CMK (cell line): ENCODE results near the gene FAF1.

Experiments used
- DNase-seq: peaks from one replicate; pipeline ENCODE4 v3.0.0-alpha.2; 2010; ENCODE audit warnings: low read depth

FAF1 gene

DNA sequence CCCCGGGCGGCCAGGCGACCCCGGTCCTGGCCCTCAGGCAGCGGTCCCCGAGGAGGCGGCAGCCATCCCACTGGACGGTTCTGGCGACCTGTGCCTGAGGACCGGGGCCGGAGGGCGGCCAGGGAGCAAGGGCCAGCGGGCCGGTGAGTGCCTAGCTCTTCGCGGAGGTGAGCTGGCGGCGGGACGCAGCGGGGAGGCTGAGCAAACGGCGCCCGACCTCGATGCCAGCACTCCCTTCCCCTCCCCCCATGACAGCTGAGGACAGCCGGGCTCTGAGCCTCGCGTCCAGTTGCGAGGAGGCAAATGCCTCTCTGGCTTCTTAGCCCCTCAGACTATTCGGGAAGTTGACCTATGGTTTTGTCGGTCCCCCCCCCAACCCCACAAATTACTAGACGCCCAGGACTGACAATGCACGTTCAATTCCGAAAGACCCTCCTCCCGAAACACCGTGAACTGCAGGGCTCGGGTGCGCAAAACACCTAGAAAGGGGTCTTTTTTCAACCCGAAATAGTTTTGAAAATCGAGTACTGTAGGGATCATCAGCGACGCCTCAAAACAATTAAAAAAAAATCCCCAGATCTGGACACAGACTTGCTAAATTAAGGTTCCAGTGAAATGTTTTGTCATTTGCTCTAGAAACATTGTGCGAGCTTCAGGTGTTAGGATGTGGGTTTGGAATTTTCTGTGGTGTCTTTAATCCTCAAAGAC is 18.2 kb upstream of the FAF1 start:
- no peak for DNase-seq

DNA sequence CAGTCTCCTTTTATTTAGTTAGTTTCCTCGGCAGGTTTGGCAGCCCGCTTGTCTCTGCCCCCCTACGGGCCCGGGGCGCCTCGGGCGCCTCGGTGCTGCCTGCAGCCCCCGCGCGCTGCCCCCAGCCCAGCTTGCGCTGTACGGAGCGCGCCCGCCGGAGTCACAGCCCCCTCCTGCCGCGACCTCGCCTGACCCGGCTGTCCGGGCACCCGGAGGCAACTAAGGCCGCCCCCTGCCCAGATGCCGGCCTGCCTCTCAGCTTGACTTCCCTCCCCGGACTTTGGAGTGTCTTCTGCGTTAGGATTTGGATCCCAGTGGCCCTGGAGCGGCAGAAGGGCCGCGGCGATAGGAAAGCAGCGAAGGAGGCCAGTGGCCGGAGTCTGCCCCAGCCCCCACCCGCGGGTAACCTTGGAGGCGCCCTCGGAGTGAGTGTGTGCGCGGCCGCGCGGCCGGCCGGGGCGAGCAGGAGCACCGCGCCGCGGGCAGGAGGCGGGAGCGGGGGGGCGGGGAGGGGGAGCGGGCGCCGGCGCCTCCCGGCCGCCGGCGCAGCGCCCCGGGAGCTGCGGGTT is 17.6 kb upstream of the FAF1 start:
- DNase-seq = no peak

DNA sequence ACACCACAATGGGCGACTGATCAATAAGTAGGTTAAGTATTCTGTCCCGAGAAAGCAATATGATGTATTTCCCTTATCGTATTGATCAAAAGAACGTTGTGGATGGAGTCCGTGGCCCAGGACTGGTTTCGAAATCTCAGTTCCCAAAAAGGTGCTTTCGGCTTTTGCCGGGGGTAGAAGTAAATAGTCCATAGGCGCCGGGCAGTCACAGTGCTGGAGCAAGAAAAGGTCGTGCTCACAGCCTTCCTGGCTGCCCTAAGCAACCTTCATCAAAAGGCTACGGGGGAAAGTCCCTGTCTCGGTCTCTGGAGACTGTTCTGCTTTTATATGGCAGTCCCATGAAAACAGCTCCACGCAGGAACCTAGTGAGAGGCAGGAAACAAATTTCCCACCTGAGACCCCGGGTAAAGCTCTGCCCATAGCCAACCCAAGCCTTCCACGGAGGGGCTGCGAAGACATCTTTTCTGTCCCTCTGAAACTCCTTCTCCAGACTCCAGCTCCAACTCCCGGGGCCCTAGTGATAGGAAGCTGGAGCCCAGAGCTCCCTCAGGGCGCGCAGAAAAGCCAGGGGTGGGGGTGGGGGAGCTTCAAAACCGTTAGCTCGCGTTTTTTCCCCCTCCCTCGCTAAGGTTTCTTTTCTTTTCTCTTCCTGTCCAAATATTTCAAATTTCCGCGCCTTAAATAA is 17.0 kb upstream of the FAF1 start:
- no peak for DNase-seq

DNA sequence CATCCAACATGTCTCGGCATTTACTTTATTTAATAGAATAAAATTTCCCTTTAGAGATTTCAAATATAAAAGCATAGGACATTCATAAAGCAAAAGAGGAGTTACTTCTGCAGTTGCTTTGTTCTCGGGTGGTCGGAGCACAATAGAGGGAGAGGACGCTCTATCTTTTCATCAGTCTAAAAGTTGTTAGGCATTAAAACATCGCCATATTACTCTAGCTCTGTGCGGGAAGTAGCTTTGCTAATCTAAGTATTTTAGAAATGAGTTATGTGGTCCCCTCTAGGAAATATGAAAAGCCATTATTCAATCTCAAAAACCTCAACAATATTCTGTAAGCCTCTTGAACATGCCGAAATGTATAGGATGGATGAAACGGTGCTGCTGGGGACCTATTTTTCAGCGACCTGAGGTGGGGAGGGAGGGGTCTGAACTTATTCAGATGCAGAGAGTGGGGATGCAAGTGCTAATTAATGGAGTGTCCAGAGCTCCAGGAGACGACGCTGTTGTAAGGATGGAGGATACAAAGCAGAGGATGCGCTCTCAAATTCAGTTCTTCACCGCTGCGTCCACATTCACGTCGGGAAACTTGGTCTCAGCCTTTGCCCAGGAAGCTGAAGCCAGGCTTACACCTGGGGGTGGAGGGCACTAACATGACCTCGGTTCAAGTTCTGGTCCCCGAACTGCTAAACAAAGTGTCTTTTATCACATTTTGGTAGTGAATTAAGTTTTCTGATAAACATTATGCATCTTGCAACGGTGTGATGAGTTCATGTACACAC is 16.2 kb upstream of the FAF1 start:
- no peak for DNase-seq

DNA sequence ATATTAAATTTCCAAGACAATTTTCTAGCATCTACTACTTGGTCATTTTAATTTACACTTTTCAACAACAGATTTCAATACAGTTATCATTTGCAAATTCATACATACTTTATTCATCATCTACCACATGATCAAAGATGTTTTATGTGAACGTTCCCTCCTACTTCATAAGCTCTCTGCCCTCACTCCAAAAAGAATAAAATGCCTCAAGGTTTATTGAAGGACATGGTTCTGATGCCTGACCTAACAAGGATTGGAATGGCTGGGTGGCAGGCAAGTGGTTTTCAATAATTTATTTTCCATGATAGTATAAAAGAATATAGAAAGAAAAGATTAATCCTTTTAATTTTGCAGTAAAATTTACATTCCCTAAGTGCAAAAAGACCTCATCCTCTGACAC is 15.4 kb upstream of the FAF1 start:
- DNase-seq = no peak

DNA sequence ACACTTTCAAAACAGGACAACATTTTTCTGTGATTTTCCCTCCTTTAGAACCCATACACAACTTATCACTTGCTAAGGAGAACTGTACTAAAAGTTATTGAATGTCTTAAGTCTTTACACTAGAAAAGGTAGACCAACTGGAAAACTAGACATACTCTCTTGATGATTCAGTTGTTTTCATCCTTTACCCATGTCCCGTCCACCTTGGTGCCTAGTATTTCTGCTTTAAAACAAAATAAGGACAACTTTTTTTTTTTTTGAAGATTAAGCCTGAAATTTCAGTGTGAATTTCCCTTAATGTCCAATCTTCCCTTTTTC is 14.5 kb upstream of the FAF1 start:
- no peak for DNase-seq

DNA sequence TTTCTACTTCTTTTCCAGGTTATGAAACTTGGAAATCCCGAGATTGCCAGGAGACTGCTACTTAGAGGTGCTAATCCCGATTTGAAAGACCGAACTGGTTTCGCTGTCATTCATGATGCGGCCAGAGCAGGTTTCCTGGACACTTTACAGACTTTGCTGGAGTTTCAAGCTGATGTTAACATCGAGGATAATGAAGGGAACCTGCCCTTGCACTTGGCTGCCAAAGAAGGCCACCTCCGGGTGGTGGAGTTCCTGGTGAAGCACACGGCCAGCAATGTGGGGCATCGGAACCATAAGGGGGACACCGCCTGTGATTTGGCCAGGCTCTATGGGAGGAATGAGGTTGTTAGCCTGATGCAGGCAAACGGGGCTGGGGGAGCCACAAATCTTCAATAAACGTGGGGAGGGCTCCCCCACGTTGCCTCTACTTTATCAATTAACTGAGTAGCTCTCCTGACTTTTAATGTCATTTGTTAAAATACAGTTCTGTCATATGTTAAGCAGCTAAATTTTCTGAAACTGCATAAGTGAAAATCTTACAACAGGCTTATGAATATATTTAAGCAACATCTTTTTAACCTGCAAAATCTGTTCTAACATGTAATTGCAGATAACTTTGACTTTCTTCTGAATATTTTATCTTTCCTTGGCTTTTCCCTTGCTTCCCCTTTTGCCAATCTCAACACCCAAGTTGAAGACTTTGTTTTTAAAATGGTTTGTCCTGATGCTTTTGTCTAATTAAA is 14.0 kb upstream of the FAF1 start:
- no peak for DNase-seq

DNA sequence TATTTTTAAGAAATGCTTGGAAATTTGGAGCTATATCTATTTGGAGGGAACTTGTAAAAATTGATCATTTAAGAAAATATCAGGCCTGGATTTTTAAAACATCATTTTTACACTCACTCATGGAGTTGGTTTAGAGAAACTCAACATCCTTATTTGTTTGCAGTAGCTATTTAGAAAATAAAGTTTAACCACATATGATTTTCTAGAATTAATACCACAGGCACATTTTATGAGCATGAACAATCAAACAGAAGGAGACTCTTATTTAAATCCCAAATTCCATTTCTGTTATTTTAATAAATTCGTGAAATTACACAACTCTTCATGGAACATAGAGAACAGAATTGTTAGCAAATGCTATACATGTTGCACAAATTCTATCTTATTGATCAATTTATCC is 13.2 kb upstream of the FAF1 start:
- DNase-seq = no peak

DNA sequence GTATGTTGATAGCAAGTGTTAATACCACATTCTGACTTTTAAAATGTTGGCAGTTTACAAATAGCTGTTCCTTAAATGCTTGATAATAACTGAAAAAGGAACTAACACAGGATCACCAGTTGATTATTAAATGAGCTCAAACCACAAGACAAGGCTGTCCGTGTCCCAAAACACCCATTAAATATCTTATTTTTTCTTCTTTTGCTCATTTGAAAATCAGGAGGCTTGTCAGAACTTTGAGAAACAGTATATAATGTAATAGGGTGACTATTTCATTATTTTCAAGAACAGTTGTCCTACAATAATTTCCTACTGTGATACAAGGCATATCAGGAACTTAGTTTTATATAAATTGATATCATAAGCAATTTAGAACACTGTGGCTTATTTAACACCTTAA is 12.7 kb upstream of the FAF1 start:
- DNase-seq = no peak

DNA sequence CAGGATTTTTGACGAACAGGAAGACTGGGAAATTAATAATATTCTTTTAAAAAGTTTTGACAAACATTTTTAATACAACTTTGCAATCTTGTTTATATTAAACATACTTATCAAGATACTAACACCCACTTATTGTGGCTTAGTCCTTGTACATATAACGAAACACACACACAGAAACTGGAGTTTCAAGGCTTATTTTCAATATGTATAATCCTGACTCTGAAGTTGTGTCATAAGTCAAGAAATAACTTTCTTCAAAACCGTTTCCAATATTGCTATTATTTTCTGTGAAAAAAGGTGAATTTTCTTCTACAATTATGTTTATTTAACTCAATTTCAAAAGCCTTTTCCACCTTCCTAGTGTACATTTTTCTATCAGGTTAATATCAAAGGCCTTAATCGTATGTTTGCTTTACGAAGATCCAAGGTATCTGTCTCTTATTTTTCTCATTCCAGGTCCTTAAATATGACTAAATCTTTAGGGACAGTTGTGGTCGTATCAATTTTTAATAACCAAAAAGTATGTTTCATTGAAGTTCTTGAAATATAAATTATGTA is 11.8 kb upstream of the FAF1 start:
- DNase-seq = no peak

DNA sequence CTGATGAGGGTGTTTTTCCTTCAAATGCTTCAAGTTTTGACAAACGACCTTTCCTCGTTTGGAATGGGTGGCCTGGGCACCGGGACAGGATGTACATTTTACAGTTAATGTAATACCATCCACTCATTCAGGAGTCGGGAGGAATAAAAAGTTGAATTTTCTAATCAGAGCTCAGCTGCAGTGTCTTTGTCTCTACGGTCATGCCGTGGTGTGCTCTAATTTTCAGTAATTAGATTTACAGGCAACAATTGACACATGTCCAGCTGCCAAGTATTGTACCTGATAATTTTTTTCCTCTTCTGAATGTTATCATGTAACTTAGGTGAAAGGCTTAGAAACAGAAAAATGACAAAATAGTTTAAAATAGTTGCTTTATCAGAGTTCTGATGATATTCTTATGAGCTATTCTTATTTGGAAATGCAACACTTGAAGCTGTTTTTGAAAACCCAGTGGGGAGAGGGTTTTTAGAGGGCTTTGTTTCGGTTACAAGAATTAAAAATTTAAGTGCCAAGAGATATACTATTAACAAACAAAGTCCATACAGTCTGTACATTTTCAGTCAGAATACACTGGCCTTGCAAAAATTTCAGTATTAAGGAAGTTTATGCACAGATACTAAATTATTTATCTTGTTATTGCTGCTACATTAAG is 11.0 kb upstream of the FAF1 start:
- DNase-seq = no peak

DNA sequence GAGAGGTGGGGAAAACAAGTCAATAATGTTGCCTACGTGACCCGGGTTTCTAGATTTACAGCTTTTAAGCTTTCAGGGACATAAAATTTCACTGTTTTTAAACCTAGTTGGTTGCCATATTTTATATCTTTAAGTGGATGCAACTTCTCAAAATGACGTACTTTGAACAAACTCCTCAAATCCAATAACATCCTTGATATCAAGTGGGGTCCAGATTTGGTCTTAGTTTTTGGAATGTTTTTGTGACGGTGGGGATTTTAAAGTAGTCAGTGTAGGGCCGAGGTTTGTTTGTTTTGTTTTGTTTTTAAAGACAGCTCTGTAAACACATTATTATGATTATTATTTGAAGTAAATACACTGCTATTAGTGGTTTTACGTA is 10.4 kb upstream of the FAF1 start:
- DNase-seq = no peak

DNA sequence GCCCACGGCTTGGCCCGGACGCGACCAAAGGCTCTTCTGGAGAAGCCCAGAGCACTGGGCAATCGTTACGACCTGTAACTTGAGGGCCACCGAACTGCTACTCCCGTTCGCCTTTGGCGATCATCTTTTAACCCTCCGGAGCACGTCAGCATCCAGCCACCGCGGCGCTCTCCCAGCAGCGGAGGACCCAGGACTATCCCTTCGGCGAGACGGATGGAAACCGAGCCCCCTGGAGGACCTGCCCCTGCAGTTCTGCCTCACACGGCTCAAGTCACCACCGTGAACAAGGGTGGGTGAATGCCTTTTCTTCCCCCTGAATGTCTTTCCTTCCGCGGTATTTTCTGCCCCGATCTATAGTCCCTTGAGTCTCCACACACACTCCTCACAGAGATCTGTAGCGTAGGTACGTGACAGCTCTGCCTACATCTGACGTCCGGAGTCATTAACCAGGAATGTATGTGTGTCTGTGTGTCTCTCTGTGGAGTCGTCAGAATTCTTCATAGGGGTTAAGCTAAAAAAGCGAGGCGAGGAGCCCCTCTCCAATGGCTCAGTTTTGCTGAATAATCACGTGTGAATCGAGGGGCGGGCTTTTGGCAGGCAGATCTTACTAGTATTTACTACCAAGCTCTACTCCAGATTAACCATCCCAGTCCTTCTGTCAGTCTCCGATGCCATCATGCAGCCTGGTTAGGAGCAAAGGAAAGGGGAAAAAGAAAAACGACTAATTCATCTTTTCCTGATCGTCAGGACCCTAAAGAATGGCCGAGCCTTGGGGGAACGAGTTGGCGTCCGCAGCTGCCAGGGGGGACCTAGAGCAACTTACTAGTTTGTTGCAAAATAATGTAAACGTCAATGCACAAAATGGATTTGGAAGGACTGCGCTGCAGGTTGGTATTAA is 9.8 kb upstream of the FAF1 start, which contains the start of gene CDKN2C:
TSS of gene CDKN2C (plus strand) at position 635 of the 898 bp plus-strand sequence. CDS start at position 759, 124 bp downstream.
- DNase-seq = no peak

DNA sequence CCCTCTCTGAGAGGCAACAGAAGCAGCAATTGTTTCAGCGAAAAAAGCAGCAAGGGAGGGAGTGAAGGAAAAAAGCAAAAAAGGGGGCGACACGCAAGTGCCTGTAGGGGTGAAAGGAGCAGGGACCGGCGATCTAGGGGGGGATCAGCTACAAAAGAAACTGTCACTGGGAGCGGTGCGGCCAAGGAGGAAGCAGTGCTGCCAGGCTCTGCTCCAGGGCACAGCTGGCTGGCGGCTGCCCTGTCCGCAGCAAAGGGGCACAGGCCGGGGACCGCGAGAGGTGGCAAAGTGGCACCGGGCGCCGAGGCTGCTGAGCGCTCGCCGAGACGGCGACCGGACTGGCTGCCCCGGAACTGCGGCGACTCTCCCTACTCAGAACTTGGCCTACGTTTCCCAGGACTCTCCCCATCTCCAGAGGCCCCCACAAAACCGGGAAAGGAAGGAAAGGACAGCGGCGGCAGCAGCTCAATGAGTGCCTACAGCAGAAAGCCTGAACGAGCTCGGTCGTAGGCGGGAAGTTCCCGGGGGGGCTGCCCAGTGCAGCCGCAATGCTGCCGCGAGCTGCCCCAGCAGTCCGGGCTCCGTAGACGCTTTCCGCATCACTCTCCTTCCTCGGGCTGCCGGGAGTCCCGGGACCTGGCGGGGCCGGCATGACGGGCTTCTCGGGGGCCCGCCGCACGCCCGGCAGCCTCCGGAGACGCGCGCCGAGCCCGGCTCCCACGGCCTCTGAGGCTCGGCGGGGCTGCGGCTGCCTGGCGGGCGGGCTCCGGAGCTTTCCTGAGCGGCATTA is 8.9 kb upstream of the FAF1 start:
- DNase-seq = no peak

DNA sequence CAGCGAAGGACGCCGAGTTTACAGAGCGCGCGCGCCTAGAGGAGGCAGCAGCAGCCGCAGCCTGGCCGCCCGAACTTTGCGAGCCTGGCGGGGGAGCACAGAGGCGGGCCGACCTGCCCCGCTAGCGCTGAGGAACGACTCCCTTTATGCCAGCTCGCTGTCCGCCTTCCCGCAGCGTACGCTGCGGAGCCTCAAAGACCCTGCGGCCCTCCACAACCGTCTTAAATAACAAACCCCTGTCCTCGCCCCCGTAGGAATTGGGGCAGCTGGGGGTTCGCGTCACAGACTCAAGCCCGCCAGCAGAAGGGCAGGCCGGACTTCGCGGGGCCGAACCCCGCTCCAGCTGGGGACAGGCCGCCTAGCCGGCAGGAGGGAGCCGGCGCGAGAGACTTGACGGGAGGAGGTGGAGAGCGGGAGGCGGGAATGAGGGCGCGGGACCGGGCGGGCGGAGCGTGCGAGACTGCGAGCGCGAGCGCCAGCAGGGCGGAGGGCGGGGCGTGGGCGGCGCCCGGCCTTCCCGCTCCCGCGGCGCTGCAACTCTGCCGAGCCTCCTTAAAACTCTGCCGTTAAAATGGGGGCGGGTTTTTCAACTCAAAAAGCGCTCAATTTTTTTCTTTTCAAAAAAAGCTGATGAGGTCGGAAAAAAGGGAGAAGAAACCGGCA is 8.2 kb upstream of the FAF1 start:
- peak; percentile 77 for DNase-seq

DNA sequence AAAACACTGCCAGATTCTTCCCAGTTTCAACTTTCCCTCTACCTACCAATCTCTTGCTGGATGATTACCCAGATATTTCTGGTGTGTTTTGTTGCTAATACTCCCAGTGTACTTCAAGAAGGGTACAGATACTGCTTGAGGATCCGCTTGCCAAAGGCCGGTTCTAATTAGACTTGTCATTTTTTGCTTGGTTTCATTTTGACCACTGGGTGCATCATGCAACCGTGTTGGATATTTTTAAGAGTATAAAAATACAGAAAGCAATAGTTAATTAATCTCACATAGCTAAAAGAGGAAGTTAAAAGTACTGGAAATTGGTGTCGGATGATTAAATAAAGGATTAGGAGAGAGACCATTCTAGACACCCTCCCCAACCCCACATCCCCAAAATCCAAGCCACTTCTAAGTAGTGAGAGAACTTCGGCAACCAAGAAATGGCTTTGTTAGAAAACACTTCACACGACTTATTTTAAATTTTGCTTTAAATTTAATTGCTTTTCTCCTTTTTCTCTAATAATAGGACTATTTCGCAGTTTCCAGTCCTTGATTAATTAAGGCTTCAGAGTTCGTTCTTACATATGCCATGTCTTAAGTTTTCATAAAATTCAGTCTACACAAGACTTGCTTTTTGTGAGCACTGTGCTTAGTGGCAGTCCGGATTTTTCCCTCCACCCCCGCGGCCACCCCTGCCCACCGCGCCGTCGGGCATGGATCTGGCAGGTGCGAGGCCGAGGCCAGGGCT is 7.5 kb upstream of the FAF1 start:
- DNase-seq = no peak

DNA sequence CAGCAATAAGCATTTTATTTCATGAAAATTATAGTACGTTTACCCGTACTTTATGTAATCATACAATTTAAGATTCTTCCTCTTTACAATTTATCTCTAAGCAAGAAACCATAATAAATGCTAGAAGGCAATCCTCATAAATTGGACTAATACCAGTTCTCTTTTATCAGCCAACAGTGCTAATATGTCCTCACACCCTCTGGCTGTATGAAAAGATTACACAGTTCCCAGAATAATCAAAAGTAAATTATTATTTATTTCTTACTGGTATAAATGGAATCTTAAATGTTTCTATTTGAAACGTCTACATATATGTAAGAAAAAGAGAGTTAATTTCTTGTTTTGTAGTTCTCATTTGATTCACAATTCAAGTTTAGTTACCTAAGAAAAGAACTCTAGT is 6.9 kb upstream of the FAF1 start:
- DNase-seq = no peak

DNA sequence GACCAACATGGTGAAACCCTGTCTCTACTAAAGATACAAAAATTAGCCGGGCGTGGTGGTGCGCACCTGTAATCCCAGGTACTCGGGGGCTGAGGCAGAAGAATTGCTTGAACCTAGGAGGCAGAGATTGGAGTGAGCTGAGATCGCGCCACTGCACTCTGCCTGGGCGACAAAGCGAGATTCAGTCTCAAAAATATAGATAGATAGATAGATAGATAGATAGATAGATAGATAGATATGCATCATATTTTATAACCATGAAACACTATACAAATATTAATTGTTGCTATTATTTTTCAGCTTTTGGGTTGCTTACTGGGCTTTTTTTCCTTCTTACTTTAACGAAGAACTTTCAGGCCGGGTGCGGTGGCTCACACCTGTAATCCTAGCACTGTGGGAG is 4.8 kb upstream of the FAF1 start:
- DNase-seq = no peak
